Heart right ventricle (tissue), 16 donors: ENCODE measurements around the gene CDH8. TPM values are rescaled to one million over a fixed set of nuclear protein-coding genes. Genes with fewer than 3 reads are reported as not detected.
A peak's percentile ranks its signal among the peaks of the same experiment; 100 is the strongest.

Experiments
- ATAC-seq, 8 donors: fragments of 200-7000 bp; cut with Tn5 transposase; one replicate each; pipeline ENCODE4 v1.9.1; 2020; ENCODE audit warnings: mild to moderate bottlenecking in 8 of 8, moderate library complexity in 8 of 8, moderate number of reproducible peaks in 1 of 8
- DNase-seq, 2 donors: peaks; one replicate each; pipeline ENCODE4 v3.0.0-alpha.2; 2020
- H3K27ac ChIP-seq, 10 donors: fragments of 200-600 bp; sonication (generic) in 2 of 10; one replicate each; pipeline versions ENCODE4 v1.5.0 to v1.8.0; 2020 to 2022; ENCODE audit warnings: mild to moderate bottlenecking in 3 of 10
- H3K27me3 ChIP-seq, 7 donors: fragments of 200-600 bp; one replicate each; pipeline ENCODE4 v1.8.0; 2021 to 2022; ENCODE audit warnings: mild to moderate bottlenecking in 2 of 7
- H3K36me3 ChIP-seq, 9 donors: fragments of 200-600 bp; sonication (generic) in 1 of 9; one replicate each; pipeline versions ENCODE4 v1.5.0 to v1.8.0; 2020 to 2022; ENCODE audit warnings: mild to moderate bottlenecking in 2 of 9
- H3K4me1 ChIP-seq, 9 donors: fragments of 200-600 bp; sonication (generic) in 1 of 9; one replicate each; pipeline versions ENCODE4 v1.5.0 to v1.8.0; 2020 to 2022; ENCODE audit warnings: mild to moderate bottlenecking in 4 of 9
- H3K4me3 ChIP-seq, 10 donors: fragments of 200-600 bp; sonication (generic) in 2 of 10; one replicate each; pipeline versions ENCODE4 v1.5.0 to v1.8.0; 2020 to 2022; ENCODE audit warnings: mild to moderate bottlenecking in 7 of 10, moderate library complexity in 2 of 10
- H3K9me3 ChIP-seq, 11 donors: fragments of 200-600 bp in 10 of 11; sonication (generic) in 2 of 11; one replicate each; pipeline versions ENCODE4 v1.5.0 to v1.8.0; 2013 to 2022; ENCODE audit warnings: mild to moderate bottlenecking in 2 of 11, control low read depth in 1 of 11, moderate library complexity in 1 of 11
- CTCF ChIP-seq, 9 donors: fragments of 200-600 bp; sonication (generic) in 2 of 9; IDR thresholded peaks; one replicate each; pipeline versions ENCODE4 v1.5.0 to v1.8.0; 2021 to 2022; ENCODE audit warnings: antibody characterized with exemption in 9 of 9, mild to moderate bottlenecking in 5 of 9, moderate library complexity in 1 of 9
- WGBS, 2 donors: extraction: QIAGEN DNeasy Blood & Tissue Kit; methylation state at CpG; one replicate each; pipeline ENCODE4 v1.1.7; 2013; ENCODE audit warnings: inconsistent platforms in 1 of 2; 5-methylcytosine and 5-hydroxymethylcytosine counted together
- intact Hi-C, 10 donors: fragments of 100-400 bp; cut with DNase I; formaldehyde crosslinking; loops; one replicate each; pipeline versions ENCODE4 v1.11.1 to v1.14.2; 2022
- polyA plus RNA-seq, 2 donors: library from polyadenylated mRNA; stranded (reverse); fragments of 200-250 nt; gene quantifications; one replicate each; pipeline ENCODE4 v1.2.3, GENCODE V29; 2013
- total RNA-seq, 10 donors: library from RNA; stranded (reverse); fragmentation: NEBNext Ultra II Directional in 3 of 10; extraction: Animal tissue kit (Norgen Biotek cat#: 25700) in 3 of 10; gene quantifications; one replicate each; pipeline versions ENCODE4 v1.2.1 to v1.2.4, GENCODE V29; 2021 to 2023
- donor health status: Arrhythmogenic right ventricular cardiomyopathy.
- donor health status: ischemic (EF 13 %, LVEDD 7.1; RV severe dilation, severe dysfunction).
- donor health status: healthy with polysubstance abuse.
- donor health status: DM: no; HTN: yes; CAD: no.
- donor health status: DM: no; HTN: no; CAD: no.
- donor health status: ischemic (EF 25% LVEDD 6.9; RV normal size, moderate dysfunction).
- donor health status: ischemic (EF 25% LVEDD 5.7; RV mildly dilated, moderate dysfunction).
- donor health status: healthy.
- donor health status: DM: yes; HTN: yes; CAD: no.
- donor health status: Ischemic cardiomyopathy.
- donor health status: ischemic (EF 35%, LVEDD 5.7; RV mildly dilated, moderate dysfunction).
- donor health status: nonischemic (EF 11% LVEDD 7.7; RV severe dilation, severe dysfunction).
- donor health status: DM: yes; HTN: yes; CAD: no.
- donor health status: PGD.
- donor health status: ischemic (EF 29% LVEDD 5.4; RV normal size, mild dysfunction).
- donor health status: nonischemic (EF 23%, LVEDD 6.1; RV moderate dilation, normal function).

The CDH8 gene
- total and polyA plus RNA-seq, 12 donors: 0.19 to 2.0 (median 0.53) TPM; not detected in 5

DNA sequence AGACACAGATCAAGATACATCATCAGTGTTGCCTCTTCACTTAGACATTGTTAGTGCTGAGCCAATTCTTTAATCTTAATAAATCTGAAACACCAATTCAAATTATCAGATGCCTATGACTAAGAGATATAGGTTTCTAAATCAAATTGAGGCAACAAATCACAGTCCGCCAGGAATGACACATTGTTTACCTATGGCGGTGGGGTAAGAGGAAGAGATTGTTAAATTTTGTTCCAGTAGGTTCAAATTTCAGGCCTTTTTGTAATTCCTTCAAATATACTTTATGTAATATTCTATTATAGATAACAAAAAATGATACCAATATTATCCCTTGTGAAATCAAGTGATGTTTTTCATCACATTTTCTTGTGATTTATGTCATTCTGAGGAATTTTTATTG, 145.9 kb downstream of the CDH8 start:
- Histone ChIP-seq H3K4me3 (no peak overlapping the region), H3K9me3 (peaks cover 0 to 7% (median 0%) of the 10 kb centered on the region in 11 donors), H3K27ac (no peak overlapping the region), H3K4me1 (no peaks in the 10 kb centered on the region), H3K27me3 (no peaks in the 10 kb centered on the region), H3K36me3 (no peaks in the 10 kb centered on the region)
- ATAC-seq (no peak), DNase-seq (no peak)
- intact Hi-C loops: no loop called here
- no peak for TF ChIP-seq CTCF (IDR thresholded peaks at IDR 0.05)
- 93 to 94% methylated on average over 2 of the region's 2 CpGs for WGBS, 2 donors

DNA sequence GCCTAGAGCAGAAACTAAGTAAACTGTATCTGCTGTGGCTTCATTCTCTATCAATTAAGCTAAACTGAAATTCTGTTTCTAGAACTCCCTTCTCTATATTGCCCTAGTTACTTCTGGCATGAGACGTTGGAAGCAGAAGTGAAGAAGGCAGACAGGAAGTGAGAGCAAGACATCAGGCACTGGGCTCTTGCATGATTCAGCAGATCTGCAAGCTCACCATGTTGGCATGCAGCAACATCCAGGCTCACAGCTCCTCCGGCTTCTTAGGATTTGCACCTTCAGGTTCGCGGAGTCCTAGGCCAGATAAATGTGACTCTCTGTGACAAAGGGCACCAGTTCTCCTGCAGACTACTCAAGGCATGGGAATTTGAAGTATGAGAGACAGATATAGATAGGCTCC, 148.3 kb downstream of the CDH8 start:
- peaks cover 0 to 7% (median 0%) of the 10 kb centered on the region in 11 donors for H3K9me3 ChIP-seq
- DNase-seq (peak in 1 of 2 donors; percentile 4), ATAC-seq (peak in 1 of 8 donors; percentile 55)
- H3K27ac ChIP-seq: no peak overlapping the region
- intact Hi-C loops: loop anchor here in 1 of 10 donors (10.0 kb wide), 1 partner anchor 53 kb away; no protein-coding TSS in a partner anchor
- 57 to 66% methylated on average over 4 of the region's 4 CpGs for WGBS, 2 donors
- no peaks in the 10 kb centered on the region for H3K4me1 ChIP-seq
- no peaks in the 10 kb centered on the region for H3K36me3 ChIP-seq
- H3K4me3 ChIP-seq: no peak overlapping the region
- no peak for TF ChIP-seq CTCF (IDR thresholded peaks at IDR 0.05)
- no peaks in the 10 kb centered on the region for H3K27me3 ChIP-seq

GRCh38 chr16:61885343-61885742, 150.9 kb downstream of the CDH8 start:
- Histone ChIP-seq H3K36me3 (no peaks in the 10 kb centered on the region), H3K4me3 (no peak overlapping the region), H3K27ac (no peak overlapping the region), H3K27me3 (no peaks in the 10 kb centered on the region), H3K4me1 (no peaks in the 10 kb centered on the region), H3K9me3 (peaks cover 0 to 7% (median 0%) of the 10 kb centered on the region in 11 donors)
- DNase-seq (no peak), ATAC-seq (no peak)
- WGBS, 2 donors: 60 to 65% methylated on average over 6 of the region's 6 CpGs
- intact Hi-C loops: loop anchor here in 1 of 10 donors (10.0 kb wide), 1 partner anchor 51 kb away; no protein-coding TSS in a partner anchor
- no peak for TF ChIP-seq CTCF (IDR thresholded peaks at IDR 0.05)

- 81 to 88% methylated on average over 3 of the region's 3 CpGs for WGBS, 2 donors
These were observed 156.9 kb downstream of the CDH8 start for GRCh38 chr16:61879306-61879705.

More at GRCh38 chr16:61879306-61879705, 156.9 kb downstream of the CDH8 start:
- DNase-seq: no peak
- no peak for ATAC-seq
- Histone ChIP-seq H3K36me3 (no peaks in the 10 kb centered on the region), H3K27ac (no peak overlapping the region), H3K4me3 (no peak overlapping the region), H3K4me1 (no peaks in the 10 kb centered on the region), H3K9me3 (no peaks in the 10 kb centered on the region), H3K27me3 (no peaks in the 10 kb centered on the region)
- intact Hi-C loops: no loop called here
- no peak for TF ChIP-seq CTCF (IDR thresholded peaks at IDR 0.05)
